Measurements from ENCODE around the gene PGAM4. TPM values are rescaled to one million over a fixed set of nuclear protein-coding genes. Genes with fewer than 3 reads are reported as not detected.
"Not testable (repeated sequence)": the region's sequence is repeated elsewhere in the genome, so short reads cannot be mapped to it uniquely, and the experiment has no call there.

The PGAM4 gene
- total RNA-seq, 1 donor from 2014 or later = not detected

DNA sequence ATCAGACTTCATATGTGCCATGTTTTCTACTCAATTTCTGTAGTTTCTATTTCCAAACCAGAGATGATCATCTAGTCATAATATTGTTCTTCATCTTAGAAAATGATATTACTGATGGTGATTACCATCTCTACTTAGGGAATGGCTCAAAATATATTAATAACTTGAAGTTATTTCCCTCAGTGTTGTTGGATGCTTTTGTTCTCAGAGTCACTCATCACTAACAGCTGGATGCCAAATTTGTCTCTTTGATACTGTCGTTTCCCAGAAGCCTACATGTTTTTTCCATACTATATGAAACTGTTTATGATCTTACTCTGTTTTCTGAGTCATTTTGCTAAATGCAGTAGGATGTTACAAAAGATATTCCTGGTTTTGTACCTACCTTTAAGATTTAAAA is 8.9 kb downstream of the PGAM4 start:
- Histone ChIP-seq H3K9me3 (ENCODE audit: control insufficient read depth in 3 of 3, low read length in 3 of 3) (no peaks in the 10 kb centered on the region), H3K27me3 (ENCODE audit: control insufficient read depth in 3 of 3, insufficient read depth in 3 of 3, low read length in 3 of 3) (no peaks in the 10 kb centered on the region), H3K36me3 (ENCODE audit: control insufficient read depth in 3 of 3, insufficient read depth in 3 of 3, low read length in 3 of 3) (no peaks in the 10 kb centered on the region), H3K9ac (ENCODE audit: low read depth in 1 of 3, low read length in 3 of 3) (no peak overlapping the region), H3K4me1 (ENCODE audit: control insufficient read depth in 3 of 3, insufficient read depth in 3 of 3, low read length in 3 of 3) (no peaks in the 10 kb centered on the region), H3K4me3 (ENCODE audit: low read length in 3 of 3) (no peak overlapping the region), H3K27ac (ENCODE audit: low read depth, low read length) (no peak overlapping the region)

DNA sequence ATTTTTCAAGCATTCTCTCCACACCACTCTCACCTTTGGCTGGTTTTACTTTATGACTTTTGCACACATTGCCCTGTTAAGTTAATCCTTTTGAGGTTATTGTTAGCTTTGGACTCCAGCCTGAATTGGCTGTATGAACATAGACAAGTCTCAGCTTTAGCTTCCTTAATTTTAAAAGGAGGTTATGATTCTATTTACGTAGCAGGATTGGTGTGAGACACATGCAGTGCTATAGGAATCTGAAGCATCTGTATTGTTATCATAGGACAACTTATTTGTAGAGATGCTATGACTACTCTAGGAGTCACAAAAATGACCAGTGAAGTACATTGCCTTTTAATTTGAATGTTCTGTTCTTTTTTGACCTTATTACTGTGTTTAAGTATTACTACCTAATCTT is 15.7 kb downstream of the PGAM4 start:
- H3K36me3 ChIP-seq (ENCODE audit: control insufficient read depth in 3 of 3, insufficient read depth in 3 of 3, low read length in 3 of 3) = no peaks in the 10 kb centered on the region
- H3K4me1 ChIP-seq (ENCODE audit: control insufficient read depth in 3 of 3, insufficient read depth in 3 of 3, low read length in 3 of 3) = peaks cover 0 to 2% (median 0%) of the 10 kb centered on the region in 3 donors
- no peak overlapping the region for H3K4me3 ChIP-seq (ENCODE audit: low read length in 3 of 3)
- no peak overlapping the region for H3K27ac ChIP-seq (ENCODE audit: low read depth, low read length)
- H3K9me3 ChIP-seq (ENCODE audit: control insufficient read depth in 3 of 3, low read length in 3 of 3) = no peaks in the 10 kb centered on the region
- H3K9ac ChIP-seq (ENCODE audit: low read depth in 1 of 3, low read length in 3 of 3) = no peak overlapping the region
- no peaks in the 10 kb centered on the region for H3K27me3 ChIP-seq (ENCODE audit: control insufficient read depth in 3 of 3, insufficient read depth in 3 of 3, low read length in 3 of 3)

DNA sequence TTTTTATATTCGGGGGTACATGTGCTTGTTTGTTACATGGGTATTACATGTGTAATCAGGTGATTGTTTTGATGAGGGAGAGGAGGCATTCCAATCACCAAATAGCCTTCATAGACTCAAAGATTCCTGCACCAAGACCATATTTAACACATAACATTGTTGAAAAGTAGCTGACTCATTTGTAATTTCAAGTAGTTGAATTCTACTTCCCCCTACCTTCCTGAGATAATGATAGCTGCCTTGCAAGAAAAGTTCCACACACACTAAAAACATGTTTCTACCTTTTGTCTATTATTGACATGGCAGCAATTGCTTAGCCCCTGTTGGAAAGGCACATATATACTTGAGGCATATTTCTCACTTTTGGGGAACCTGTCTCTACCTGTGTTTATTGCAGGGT is 16.1 kb downstream of the PGAM4 start:
- Histone ChIP-seq H3K4me1 (ENCODE audit: control insufficient read depth in 3 of 3, insufficient read depth in 3 of 3, low read length in 3 of 3) (peaks cover 0 to 2% (median 0%) of the 10 kb centered on the region in 3 donors), H3K9me3 (ENCODE audit: control insufficient read depth in 3 of 3, low read length in 3 of 3) (no peaks in the 10 kb centered on the region), H3K36me3 (ENCODE audit: control insufficient read depth in 3 of 3, insufficient read depth in 3 of 3, low read length in 3 of 3) (no peaks in the 10 kb centered on the region), H3K4me3 (ENCODE audit: low read length in 3 of 3) (no peak overlapping the region), H3K9ac (ENCODE audit: low read depth in 1 of 3, low read length in 3 of 3) (no peak overlapping the region), H3K27me3 (ENCODE audit: control insufficient read depth in 3 of 3, insufficient read depth in 3 of 3, low read length in 3 of 3) (no peaks in the 10 kb centered on the region), H3K27ac (ENCODE audit: low read depth, low read length) (no peak overlapping the region)

DNA sequence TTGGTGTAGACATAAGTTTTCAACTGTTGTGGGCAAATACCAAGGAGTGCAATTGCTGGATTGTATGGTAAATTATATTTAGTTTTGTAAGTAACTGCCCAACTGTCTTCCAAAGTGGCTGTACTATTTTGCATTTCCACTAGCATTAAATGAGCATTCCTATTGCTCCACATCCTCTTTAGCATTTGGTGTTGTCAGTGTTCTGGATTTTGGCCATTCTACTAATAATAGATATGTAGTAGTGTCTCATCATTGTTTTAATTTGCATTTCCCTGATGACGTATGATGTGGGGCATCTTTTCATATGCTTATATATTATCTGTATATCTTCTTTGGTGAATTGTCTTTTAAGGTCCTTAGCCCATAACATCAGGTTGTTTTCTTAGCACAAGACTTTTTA is 17.3 kb downstream of the PGAM4 start:
- H3K27me3 ChIP-seq (ENCODE audit: control insufficient read depth in 3 of 3, insufficient read depth in 3 of 3, low read length in 3 of 3) = no peaks in the 10 kb centered on the region
- no peak overlapping the region for H3K4me3 ChIP-seq (ENCODE audit: low read length in 3 of 3)
- H3K9me3 ChIP-seq (ENCODE audit: control insufficient read depth in 3 of 3, low read length in 3 of 3) = no peaks in the 10 kb centered on the region
- H3K27ac ChIP-seq (ENCODE audit: low read depth, low read length) = no peak overlapping the region
- H3K36me3 ChIP-seq (ENCODE audit: control insufficient read depth in 3 of 3, insufficient read depth in 3 of 3, low read length in 3 of 3) = no peaks in the 10 kb centered on the region
- no peak overlapping the region for H3K9ac ChIP-seq (ENCODE audit: low read depth in 1 of 3, low read length in 3 of 3)
- peaks cover 0 to 2% (median 0%) of the 10 kb centered on the region in 3 donors for H3K4me1 ChIP-seq (ENCODE audit: control insufficient read depth in 3 of 3, insufficient read depth in 3 of 3, low read length in 3 of 3)

DNA sequence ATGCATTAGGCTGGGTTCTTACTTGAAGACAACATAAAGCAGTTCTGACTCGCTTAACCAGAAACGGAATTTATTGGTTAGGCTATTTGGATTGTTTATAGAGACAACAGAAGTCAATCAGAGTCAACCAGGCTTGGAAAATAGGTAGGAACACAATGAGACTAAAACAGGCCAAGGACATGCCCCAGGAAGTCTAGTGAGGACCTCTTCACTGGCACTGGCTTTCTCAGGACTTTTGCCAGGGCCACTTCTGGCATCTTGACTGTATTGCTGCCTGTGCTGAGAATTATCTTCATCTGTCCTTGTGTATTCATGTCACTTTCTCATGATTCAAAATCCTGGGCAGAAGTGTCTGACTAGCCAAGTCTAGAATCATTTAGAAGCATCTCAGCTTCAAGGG is 19.6 kb downstream of the PGAM4 start:
- no peak overlapping the region for H3K9ac ChIP-seq (ENCODE audit: low read depth in 1 of 3, low read length in 3 of 3)
- no peaks in the 10 kb centered on the region for H3K27me3 ChIP-seq (ENCODE audit: control insufficient read depth in 3 of 3, insufficient read depth in 3 of 3, low read length in 3 of 3)
- H3K9me3 ChIP-seq (ENCODE audit: control insufficient read depth in 3 of 3, low read length in 3 of 3) = no peaks in the 10 kb centered on the region
- H3K27ac ChIP-seq (ENCODE audit: low read depth, low read length) = no peak overlapping the region
- peaks cover 0 to 2% (median 0%) of the 10 kb centered on the region in 3 donors for H3K4me1 ChIP-seq (ENCODE audit: control insufficient read depth in 3 of 3, insufficient read depth in 3 of 3, low read length in 3 of 3)
- H3K36me3 ChIP-seq (ENCODE audit: control insufficient read depth in 3 of 3, insufficient read depth in 3 of 3, low read length in 3 of 3) = no peaks in the 10 kb centered on the region
- no peak overlapping the region for H3K4me3 ChIP-seq (ENCODE audit: low read length in 3 of 3)

DNA sequence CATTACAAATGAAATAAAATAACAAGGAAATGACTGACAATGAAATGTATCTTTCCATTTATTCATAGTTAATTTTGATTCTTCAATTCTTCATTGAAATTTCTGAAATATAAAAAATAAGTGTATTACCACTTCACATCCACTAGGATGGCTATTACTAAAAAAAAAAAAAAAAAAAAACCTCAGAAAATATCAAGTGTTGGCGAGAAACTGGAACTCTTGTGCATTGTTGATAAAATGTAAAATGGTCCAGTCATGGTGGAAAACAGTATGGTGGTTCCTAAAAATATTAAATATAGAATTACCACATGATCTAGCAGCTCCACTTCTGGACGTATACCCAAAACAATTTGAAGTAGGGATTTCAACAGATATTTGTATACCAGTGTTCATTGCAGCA is 22.9 kb downstream of the PGAM4 start:
- Histone ChIP-seq H3K9me3 (ENCODE audit: control insufficient read depth in 3 of 3, low read length in 3 of 3) (no peaks in the 10 kb centered on the region), H3K27me3 (ENCODE audit: control insufficient read depth in 3 of 3, insufficient read depth in 3 of 3, low read length in 3 of 3) (no peaks in the 10 kb centered on the region), H3K27ac (ENCODE audit: low read depth, low read length) (no peak overlapping the region), H3K9ac (ENCODE audit: low read depth in 1 of 3, low read length in 3 of 3) (no peak overlapping the region), H3K4me1 (ENCODE audit: control insufficient read depth in 3 of 3, insufficient read depth in 3 of 3, low read length in 3 of 3) (peaks cover 0 to 2% (median 0%) of the 10 kb centered on the region in 3 donors), H3K36me3 (ENCODE audit: control insufficient read depth in 3 of 3, insufficient read depth in 3 of 3, low read length in 3 of 3) (no peaks in the 10 kb centered on the region), H3K4me3 (ENCODE audit: low read length in 3 of 3) (no peak overlapping the region)

DNA sequence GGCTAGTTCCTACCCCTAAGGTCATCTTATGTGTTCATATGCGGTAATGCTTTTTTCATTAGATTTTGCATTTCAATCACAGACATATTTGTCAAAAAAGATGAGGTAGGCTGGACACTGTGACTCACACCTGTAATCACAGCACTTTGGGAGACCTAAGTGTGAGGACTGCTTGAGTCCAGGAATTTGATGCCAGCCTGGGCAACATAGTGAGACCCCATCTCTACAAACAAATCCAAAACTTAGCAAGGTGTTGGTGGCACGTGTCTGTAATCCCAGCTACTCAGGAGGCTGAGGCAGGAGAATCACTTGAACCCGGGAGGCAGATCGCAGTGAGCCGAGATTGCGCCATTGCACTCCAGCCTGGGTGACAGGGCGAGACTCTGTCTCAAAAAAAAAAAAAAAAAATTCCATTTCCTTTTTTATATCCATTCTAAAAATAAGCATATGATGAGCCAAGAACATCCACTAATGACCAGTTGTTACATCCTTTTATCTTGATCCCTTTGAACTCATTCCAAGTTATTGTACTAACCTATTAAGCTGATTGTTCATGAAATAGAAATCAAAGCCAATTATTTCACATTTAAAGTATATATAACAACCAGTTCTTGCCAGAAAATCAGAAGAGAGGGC is 23.4 kb downstream of the PGAM4 start:
- no peaks in the 10 kb centered on the region for H3K36me3 ChIP-seq (ENCODE audit: control insufficient read depth in 3 of 3, insufficient read depth in 3 of 3, low read length in 3 of 3)
- no peaks in the 10 kb centered on the region for H3K9me3 ChIP-seq (ENCODE audit: control insufficient read depth in 3 of 3, low read length in 3 of 3)
- H3K27ac ChIP-seq (ENCODE audit: low read depth, low read length) = no peak overlapping the region
- H3K4me3 ChIP-seq (ENCODE audit: low read length in 3 of 3) = no peak overlapping the region
- no peaks in the 10 kb centered on the region for H3K27me3 ChIP-seq (ENCODE audit: control insufficient read depth in 3 of 3, insufficient read depth in 3 of 3, low read length in 3 of 3)
- H3K4me1 ChIP-seq (ENCODE audit: control insufficient read depth in 3 of 3, insufficient read depth in 3 of 3, low read length in 3 of 3) = peaks cover 0 to 2% (median 0%) of the 10 kb centered on the region in 3 donors
- no peak overlapping the region for H3K9ac ChIP-seq (ENCODE audit: low read depth in 1 of 3, low read length in 3 of 3)

DNA sequence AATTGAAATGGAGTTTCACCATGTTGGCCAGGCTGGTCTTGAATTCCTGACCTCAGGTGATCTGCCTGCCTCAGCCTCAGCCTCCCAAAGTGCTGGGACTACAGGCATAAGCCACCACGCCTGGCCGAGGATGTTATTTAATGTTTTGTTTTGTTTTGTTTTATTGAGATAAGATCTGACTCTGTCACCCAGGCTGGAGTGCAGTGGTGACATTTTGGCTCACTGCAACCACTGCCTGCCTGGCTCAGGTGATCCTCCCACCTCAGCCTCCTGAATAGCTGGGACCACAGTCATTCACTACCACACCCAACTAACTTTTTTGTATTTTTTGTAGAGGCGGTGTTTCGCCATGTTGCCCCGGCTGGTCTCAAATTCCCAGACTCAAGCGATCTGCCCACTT is 24.4 kb downstream of the PGAM4 start:
- H3K27ac ChIP-seq (ENCODE audit: low read depth, low read length); H3K4me1 ChIP-seq (ENCODE audit: control insufficient read depth in 3 of 3, insufficient read depth in 3 of 3, low read length in 3 of 3); H3K9me3 ChIP-seq (ENCODE audit: control insufficient read depth in 3 of 3, low read length in 3 of 3); H3K4me3 ChIP-seq (ENCODE audit: low read length in 3 of 3); H3K36me3 ChIP-seq (ENCODE audit: control insufficient read depth in 3 of 3, insufficient read depth in 3 of 3, low read length in 3 of 3); H3K9ac ChIP-seq (ENCODE audit: low read depth in 1 of 3, low read length in 3 of 3); H3K27me3 ChIP-seq (ENCODE audit: control insufficient read depth in 3 of 3, insufficient read depth in 3 of 3, low read length in 3 of 3): not testable (repeated sequence)

DNA sequence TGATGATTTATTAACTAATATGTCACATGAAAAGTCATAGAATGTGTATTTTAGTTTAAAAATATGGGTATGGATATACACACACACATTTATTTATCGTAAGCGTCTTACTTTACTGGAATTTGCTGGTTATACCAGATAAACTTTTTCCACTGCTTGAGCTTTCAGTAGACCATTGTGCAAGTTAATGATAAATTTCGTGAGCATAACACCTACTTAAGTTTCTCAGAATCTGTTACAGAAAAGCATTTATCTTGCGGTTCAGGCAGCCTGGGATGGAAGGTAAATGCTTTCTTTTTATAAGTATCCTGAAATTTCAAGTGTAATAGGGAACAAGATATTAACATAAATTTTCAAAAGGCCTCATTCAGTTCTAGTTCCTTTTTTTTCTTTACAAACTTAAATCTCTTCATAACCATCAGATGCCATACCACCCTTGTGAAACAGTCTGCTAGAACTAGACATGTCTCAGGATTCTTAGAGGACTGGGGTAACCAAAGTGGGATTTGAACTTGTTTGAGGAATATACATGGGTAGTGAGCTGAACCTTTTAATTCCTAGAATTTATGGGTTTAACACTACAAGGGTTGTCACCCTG is 31.3 kb downstream of the PGAM4 start:
- H3K36me3 ChIP-seq (ENCODE audit: control insufficient read depth in 3 of 3, insufficient read depth in 3 of 3, low read length in 3 of 3) = no peaks in the 10 kb centered on the region
- no peaks in the 10 kb centered on the region for H3K9me3 ChIP-seq (ENCODE audit: control insufficient read depth in 3 of 3, low read length in 3 of 3)
- no peaks in the 10 kb centered on the region for H3K4me1 ChIP-seq (ENCODE audit: control insufficient read depth in 3 of 3, insufficient read depth in 3 of 3, low read length in 3 of 3)
- H3K27ac ChIP-seq (ENCODE audit: low read depth, low read length) = no peak overlapping the region
- H3K9ac ChIP-seq (ENCODE audit: low read depth in 1 of 3, low read length in 3 of 3) = no peak overlapping the region
- no peaks in the 10 kb centered on the region for H3K27me3 ChIP-seq (ENCODE audit: control insufficient read depth in 3 of 3, insufficient read depth in 3 of 3, low read length in 3 of 3)
- no peak overlapping the region for H3K4me3 ChIP-seq (ENCODE audit: low read length in 3 of 3)

DNA sequence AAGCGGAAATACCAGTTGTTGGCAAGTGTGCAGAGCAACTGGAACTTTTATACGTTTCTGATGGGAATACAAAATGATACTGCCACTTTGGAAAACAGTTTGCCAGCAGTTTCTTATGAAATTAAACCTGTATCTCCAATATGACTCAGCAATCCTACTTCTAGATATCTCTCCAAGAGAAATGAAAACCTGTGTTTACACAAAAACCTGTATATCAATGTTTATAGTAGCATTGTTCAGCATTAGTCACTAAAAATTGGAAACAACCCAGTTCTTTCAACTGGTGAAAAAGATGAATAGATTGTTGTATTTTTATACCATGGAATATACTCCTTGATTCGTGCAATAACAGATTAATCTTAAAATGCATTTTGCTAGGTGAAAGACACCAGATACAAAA is 32.1 kb downstream of the PGAM4 start:
- H3K36me3 ChIP-seq (ENCODE audit: control insufficient read depth in 3 of 3, insufficient read depth in 3 of 3, low read length in 3 of 3) = no peaks in the 10 kb centered on the region
- H3K4me1 ChIP-seq (ENCODE audit: control insufficient read depth in 3 of 3, insufficient read depth in 3 of 3, low read length in 3 of 3) = no peaks in the 10 kb centered on the region
- no peak overlapping the region for H3K4me3 ChIP-seq (ENCODE audit: low read length in 3 of 3)
- no peak overlapping the region for H3K27ac ChIP-seq (ENCODE audit: low read depth, low read length)
- no peaks in the 10 kb centered on the region for H3K27me3 ChIP-seq (ENCODE audit: control insufficient read depth in 3 of 3, insufficient read depth in 3 of 3, low read length in 3 of 3)
- H3K9me3 ChIP-seq (ENCODE audit: control insufficient read depth in 3 of 3, low read length in 3 of 3) = no peaks in the 10 kb centered on the region
- no peak overlapping the region for H3K9ac ChIP-seq (ENCODE audit: low read depth in 1 of 3, low read length in 3 of 3)

Measured in skeletal muscle tissue (tissue), 4 donors.